ENCODE data around the gene SELENOT. TPM values are rescaled to one million over a fixed set of nuclear protein-coding genes. Genes with fewer than 3 reads are reported as not detected.

SELENOT gene
- total RNA-seq = 81.8 and 88.2 TPM in 2 replicates

DNA sequence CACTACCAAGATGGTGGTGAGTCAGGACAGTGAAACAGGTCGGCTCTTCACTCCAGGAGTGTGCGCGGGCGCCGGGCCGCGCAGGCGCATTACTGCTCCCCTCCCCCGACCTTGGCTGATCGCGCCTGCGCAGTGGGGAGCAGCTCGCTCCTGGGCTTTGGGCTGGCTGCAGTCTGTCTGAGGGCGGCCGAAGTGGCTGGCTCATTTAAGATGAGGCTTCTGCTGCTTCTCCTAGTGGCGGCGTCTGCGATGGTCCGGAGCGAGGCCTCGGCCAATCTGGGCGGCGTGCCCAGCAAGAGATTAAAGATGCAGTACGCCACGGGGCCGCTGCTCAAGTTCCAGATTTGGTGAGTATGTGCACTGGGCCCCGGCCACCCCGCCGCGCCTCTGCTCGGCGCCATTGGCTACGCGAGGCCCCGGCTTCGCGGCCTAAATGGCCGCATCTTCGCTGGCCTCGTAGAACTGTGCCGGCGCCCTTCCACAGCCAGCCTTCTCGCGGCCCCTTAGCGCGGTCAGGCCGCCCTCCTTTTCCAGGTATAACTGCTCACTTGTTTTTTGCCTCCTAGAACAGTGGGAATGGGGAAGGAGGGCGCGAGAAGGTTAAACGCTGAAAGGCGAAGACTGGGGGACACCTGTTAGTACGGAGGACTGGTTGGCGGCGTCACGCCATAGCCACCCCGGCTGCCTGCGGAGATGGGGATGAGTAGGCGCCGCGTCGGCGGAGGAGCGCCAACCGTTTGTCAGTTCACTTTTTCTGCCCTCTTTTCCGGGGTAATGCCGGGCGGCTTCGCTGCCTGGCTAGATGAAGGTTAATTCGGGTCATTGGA lies at the start of gene SELENOT:
Gene SELENOT, plus strand, starts transcription at position 169 of the 827 bp plus-strand sequence. Its CDS starts 42 bp downstream, at position 211.

Other genes with a start within 250 kb of the SELENOT start
- gene TSC22D2, start 195.0 kb upstream of the SELENOT start, total RNA-seq = 4.9 and 8.0 TPM in 2 replicates
- gene SERP1, start 56.8 kb upstream of the SELENOT start, total RNA-seq = 309 and 341 TPM in 2 replicates
- 171 and 234 TPM in 2 replicates for gene EIF2A, start 56.5 kb upstream of the SELENOT start, total RNA-seq
- gene ERICH6, start 100.6 kb downstream of the SELENOT start, total RNA-seq = not detected in 2 replicates
- gene SIAH2, start 159.8 kb downstream of the SELENOT start, total RNA-seq = 40.6 and 42.9 TPM in 2 replicates